ENCODE results near the gene PPP2R5C. TPM values are rescaled to one million over a fixed set of nuclear protein-coding genes. Genes with fewer than 3 reads are reported as not detected.

Gene PPP2R5C
- total RNA-seq, 2 experiments from 2014 or later = 252 to 268 TPM

GRCh38 chr14:101929946-101930345 is 168.4 kb downstream of the PPP2R5C start:
- H3K4me3 Mint-ChIP-seq = no peak overlapping the region
- H3K9me3 Mint-ChIP-seq = no peaks in the 10 kb centered on the region
- H3K4me1 Mint-ChIP-seq (ENCODE audit: low read depth) = no peaks in the 10 kb centered on the region
- ChIA-PET CTCF (no interaction called here), POLR2A (no interaction called here)
- no peak for DNase-seq
- H3K36me3 Mint-ChIP-seq = peaks cover 2% of the 10 kb centered on the region
- H3K27ac Mint-ChIP-seq = no peak overlapping the region
- intact Hi-C loops (cut with micrococcal nuclease) = no loop called here
- H3K27me3 Mint-ChIP-seq = no peaks in the 10 kb centered on the region

- H3K9me3 Mint-ChIP-seq = no peaks in the 10 kb centered on the region
- H3K27me3 Mint-ChIP-seq = no peaks in the 10 kb centered on the region
- H3K4me3 Mint-ChIP-seq = no peak overlapping the region
- H3K4me1 Mint-ChIP-seq (ENCODE audit: low read depth) = no peaks in the 10 kb centered on the region
- ChIA-PET CTCF (no interaction called here), POLR2A (no interaction called here)
- H3K36me3 Mint-ChIP-seq = no peaks in the 10 kb centered on the region
- intact Hi-C loops (cut with micrococcal nuclease) = no loop called here
- no peak overlapping the region for H3K27ac Mint-ChIP-seq
- no peak for DNase-seq
Measured at GRCh38 chr14:101932673-101933072, 171.2 kb downstream of the PPP2R5C start.

GRCh38 chr14:101933209-101933608 is 171.7 kb downstream of the PPP2R5C start:
- H3K27me3 Mint-ChIP-seq = no peaks in the 10 kb centered on the region
- H3K36me3 Mint-ChIP-seq = no peaks in the 10 kb centered on the region
- H3K4me3 Mint-ChIP-seq = no peak overlapping the region
- no peaks in the 10 kb centered on the region for H3K4me1 Mint-ChIP-seq (ENCODE audit: low read depth)
- intact Hi-C loops (cut with micrococcal nuclease) = no loop called here
- POLR2A ChIA-PET = interaction anchor here (0.7 kb wide), 1 partner anchor 55 kb away, joined by 3 read pairs; no protein-coding TSS in a partner anchor
- CTCF ChIA-PET = no interaction called here
- DNase-seq = no peak
- no peak overlapping the region for H3K27ac Mint-ChIP-seq
- no peaks in the 10 kb centered on the region for H3K9me3 Mint-ChIP-seq

- H3K4me1 Mint-ChIP-seq (ENCODE audit: low read depth) = no peaks in the 10 kb centered on the region
- CTCF ChIA-PET = no interaction called here
- intact Hi-C loops (cut with micrococcal nuclease) = no loop called here
- no peak overlapping the region for H3K27ac Mint-ChIP-seq
- no peaks in the 10 kb centered on the region for H3K36me3 Mint-ChIP-seq
- no peak overlapping the region for H3K4me3 Mint-ChIP-seq
- H3K9me3 Mint-ChIP-seq = no peaks in the 10 kb centered on the region
- POLR2A ChIA-PET = no interaction called here
- H3K27me3 Mint-ChIP-seq = peaks cover 7% of the 10 kb centered on the region
- no peak for DNase-seq
Measured at GRCh38 chr14:101934601-101935150, 173.2 kb downstream of the PPP2R5C start.

- POLR2A ChIA-PET = interaction anchor here (0.6 kb wide), 1 partner anchor 159 kb away, joined by 3 read pairs; no protein-coding TSS in a partner anchor
- Mint-ChIP-seq H3K9me3 (no peaks in the 10 kb centered on the region), H3K27ac (no peak overlapping the region), H3K27me3 (peaks cover 22% of the 10 kb centered on the region), H3K4me3 (no peak overlapping the region), H3K36me3 (no peaks in the 10 kb centered on the region), H3K4me1 (ENCODE audit: low read depth) (no peaks in the 10 kb centered on the region)
- DNase-seq = no peak
- intact Hi-C loops (cut with micrococcal nuclease) = no loop called here
- CTCF ChIA-PET = interaction anchor here (0.6 kb wide), 1 partner anchor 1507 kb away, joined by 3 read pairs; no protein-coding TSS in a partner anchor
Measured at GRCh38 chr14:101937926-101938767, 176.6 kb downstream of the PPP2R5C start.

- Mint-ChIP-seq H3K27me3 (peaks cover 31% of the 10 kb centered on the region), H3K9me3 (no peaks in the 10 kb centered on the region), H3K36me3 (no peaks in the 10 kb centered on the region), H3K4me1 (ENCODE audit: low read depth) (no peaks in the 10 kb centered on the region), H3K27ac (no peak overlapping the region), H3K4me3 (no peak overlapping the region)
- no peak for DNase-seq
- ChIA-PET POLR2A (no interaction called here), CTCF (interaction anchor here (1.0 kb wide), 1 partner anchor 169 kb away, joined by 3 read pairs; no protein-coding TSS in a partner anchor)
- intact Hi-C loops (cut with micrococcal nuclease) = no loop called here
Measured at GRCh38 chr14:101939646-101940170, 178.2 kb downstream of the PPP2R5C start.

- H3K9me3 Mint-ChIP-seq = no peaks in the 10 kb centered on the region
- no peak for DNase-seq
- peaks cover 15% of the 10 kb centered on the region for H3K4me1 Mint-ChIP-seq (ENCODE audit: low read depth)
- CTCF ChIA-PET = interaction anchor here (0.6 kb wide), 1 partner anchor 64 kb away, joined by 6 read pairs; no protein-coding TSS in a partner anchor
- H3K27me3 Mint-ChIP-seq = peaks cover 35% of the 10 kb centered on the region
- H3K36me3 Mint-ChIP-seq = no peaks in the 10 kb centered on the region
- no peak overlapping the region for H3K4me3 Mint-ChIP-seq
- intact Hi-C loops (cut with micrococcal nuclease) = no loop called here
- H3K27ac Mint-ChIP-seq = no peak overlapping the region
- POLR2A ChIA-PET = no interaction called here
Measured at GRCh38 chr14:101944451-101944850, 182.9 kb downstream of the PPP2R5C start.

GRCh38 chr14:101945171-101945570 is 183.7 kb downstream of the PPP2R5C start:
- intact Hi-C loops (cut with micrococcal nuclease) = loop anchor here (5.0 kb wide), 1 partner anchor 142 kb away; the partner anchor contains the start of gene HSP90AA1
- Mint-ChIP-seq H3K9me3 (no peaks in the 10 kb centered on the region), H3K36me3 (no peaks in the 10 kb centered on the region), H3K4me1 (ENCODE audit: low read depth) (peaks cover 15% of the 10 kb centered on the region), H3K27me3 (peaks cover 34% of the 10 kb centered on the region), H3K27ac (no peak overlapping the region), H3K4me3 (no peak overlapping the region)
- POLR2A ChIA-PET = no interaction called here
- CTCF ChIA-PET = no interaction called here
- DNase-seq = no peak

- peak overlapping the region; percentile 92 for H3K4me3 Mint-ChIP-seq
- H3K36me3 Mint-ChIP-seq = no peaks in the 10 kb centered on the region
- peak overlapping the region; percentile 95 for H3K27ac Mint-ChIP-seq
- intact Hi-C loops (cut with micrococcal nuclease) = loop anchor here (5.0 kb wide), 1 partner anchor 140 kb away; the partner anchor contains the start of gene HSP90AA1
- H3K9me3 Mint-ChIP-seq = no peaks in the 10 kb centered on the region
- H3K27me3 Mint-ChIP-seq = peaks cover 23% of the 10 kb centered on the region
- DNase-seq = no peak
- POLR2A ChIA-PET = interaction anchor here (0.5 to 1.7 kb wide), 3 partner anchors 138 to 314 kb away, joined by 3 to 7 read pairs (median 4); no protein-coding TSS in a partner anchor
- CTCF ChIA-PET = interaction anchor here (1.4 to 3.2 kb wide), 3 partner anchors 11 to 177 kb away, joined by 3 to 14 read pairs (median 13); no protein-coding TSS in a partner anchor
- H3K4me1 Mint-ChIP-seq (ENCODE audit: low read depth) = peaks cover 15% of the 10 kb centered on the region
Measured at GRCh38 chr14:101947577-101947903, 186.0 kb downstream of the PPP2R5C start.

GRCh38 chr14:101947904-101948665 is 186.6 kb downstream of the PPP2R5C start:
- H3K4me3 Mint-ChIP-seq = peak overlapping the region; percentile 92
- CTCF ChIA-PET = interaction anchor here (0.6 to 3.2 kb wide), 7 partner anchors 10 to 1846 kb away, joined by 3 to 14 read pairs (median 4); no protein-coding TSS in a partner anchor
- no peaks in the 10 kb centered on the region for H3K36me3 Mint-ChIP-seq
- H3K27me3 Mint-ChIP-seq = peaks cover 20% of the 10 kb centered on the region
- H3K9me3 Mint-ChIP-seq = no peaks in the 10 kb centered on the region
- DNase-seq = peak; percentile 100
- peak overlapping the region; percentile 95 for H3K27ac Mint-ChIP-seq
- H3K4me1 Mint-ChIP-seq (ENCODE audit: low read depth) = peaks cover 15% of the 10 kb centered on the region
- POLR2A ChIA-PET = interaction anchor here (0.6 to 1.8 kb wide), 6 partner anchors 17 to 313 kb away, joined by 3 to 10 read pairs (median 4); partner anchors contain the start of gene DYNC1H1
- intact Hi-C loops (cut with micrococcal nuclease) = loop anchor here (1.0 to 5.0 kb wide), 9 partner anchors 16 to 368 kb away; partner anchors contain the start of genes DYNC1H1, HSP90AA1 and WDR20

GRCh38 chr14:101948666-101949216 is 187.2 kb downstream of the PPP2R5C start:
- DNase-seq = peak; percentile 21
- Mint-ChIP-seq H3K9me3 (no peaks in the 10 kb centered on the region), H3K4me3 (peak overlapping the region; percentile 92), H3K27me3 (peaks cover 14% of the 10 kb centered on the region), H3K36me3 (no peaks in the 10 kb centered on the region), H3K27ac (peak overlapping the region; percentile 95), H3K4me1 (ENCODE audit: low read depth) (peaks cover 15% of the 10 kb centered on the region)
- ChIA-PET CTCF (interaction anchor here (0.6 to 3.2 kb wide), 7 partner anchors 9 to 1847 kb away, joined by 3 to 14 read pairs (median 4); no protein-coding TSS in a partner anchor), POLR2A (interaction anchor here (1.0 to 1.8 kb wide), 5 partner anchors 16 to 242 kb away, joined by 3 to 10 read pairs (median 4); partner anchors contain the start of gene DYNC1H1)
- intact Hi-C loops (cut with micrococcal nuclease) = loop anchor here (1.0 to 5.0 kb wide), 9 partner anchors 16 to 368 kb away; partner anchors contain the start of genes DYNC1H1, HSP90AA1 and WDR20
